Neural progenitor cell (in vitro differentiated cells): Measurements from ENCODE around the gene LRRC28. TPM values are rescaled to one million over a fixed set of nuclear protein-coding genes. Genes with fewer than 3 reads are reported as not detected.

Experiments
- DNase-seq: peaks from one replicate; pipeline ENCODE4 v3.0.0-alpha.2; 2016; ENCODE audit warnings: low spot score
- H2AFZ ChIP-seq: fragments of 200-600 bp; sonication (generic); replicated peaks from 2 replicates; pipeline ENCODE4 v1.6.1; 2016; ENCODE audit warnings: antibody characterized with exemption
- H3F3A ChIP-seq: fragments of 200-600 bp; sonication (generic); 2 replicates; pipeline ENCODE4 v1.6.1; 2016; ENCODE audit warnings: antibody characterized with exemption, low read depth
- H3K27ac ChIP-seq: fragments of 200-600 bp; sonication (generic); 2 replicates; pipeline ENCODE4 v1.5.1; 2016; ENCODE audit warnings: mild to moderate bottlenecking
- H3K27me3 ChIP-seq: fragments of 200-600 bp; sonication (generic); 2 replicates; pipeline ENCODE4 v1.6.1; 2016; ENCODE audit warnings: mild to moderate bottlenecking, moderate library complexity
- H3K36me3 ChIP-seq: fragments of 200-600 bp; sonication (generic); 2 replicates; pipeline ENCODE4 v1.5.1; 2016
- H3K4me1 ChIP-seq: fragments of 200-600 bp; sonication (generic); 2 replicates; pipeline ENCODE4 v1.6.1; 2016; ENCODE audit warnings: mixed run types
- H3K4me2 ChIP-seq: fragments of 200-600 bp; sonication (generic); 2 replicates; pipeline ENCODE4 v1.6.1; 2016
- H3K4me3 ChIP-seq: fragments of 200-600 bp; sonication (generic); 2 replicates; pipeline ENCODE4 v1.5.1; 2016
- H3K79me2 ChIP-seq: fragments of 200-600 bp; sonication (generic); 2 replicates; pipeline ENCODE4 v1.6.1; 2016; ENCODE audit warnings: low read depth
- H3K9ac ChIP-seq: fragments of 200-600 bp; sonication (generic); 2 replicates; pipeline ENCODE4 v1.6.1; 2016
- H3K9me3 ChIP-seq: fragments of 200-600 bp; sonication (generic); 2 replicates; pipeline ENCODE4 v1.5.1; 2016; ENCODE audit warnings: low read depth
- H4K20me1 ChIP-seq: fragments of 200-600 bp; sonication (generic); 2 replicates; pipeline ENCODE4 v1.6.1; 2016; ENCODE audit warnings: low read depth
- H3K27ac Mint-ChIP-seq: 3 replicates; pipeline ENCODE4 v1.8.0; 2021; ENCODE audit warnings: mixed read lengths
- H3K27me3 Mint-ChIP-seq: 2 replicates; pipeline ENCODE4 v1.8.0; 2022; ENCODE audit warnings: low read depth, mild to moderate bottlenecking, inconsistent platforms, moderate library complexity, mixed read lengths; ENCODE audit not compliant: insufficient read depth
- H3K36me3 Mint-ChIP-seq: 3 replicates; pipeline ENCODE4 v1.8.0; 2021; ENCODE audit warnings: mixed read lengths
- H3K4me1 Mint-ChIP-seq: 3 replicates; pipeline ENCODE4 v1.8.0; 2021; ENCODE audit warnings: mixed read lengths
- H3K4me3 Mint-ChIP-seq: 3 replicates; pipeline ENCODE4 v1.8.0; 2021; ENCODE audit warnings: mild to moderate bottlenecking, moderate library complexity, mixed read lengths
- H3K9me3 Mint-ChIP-seq: 3 replicates; pipeline ENCODE4 v1.8.0; 2020; ENCODE audit warnings: mixed read lengths
- EZH2 ChIP-seq: fragments of 200-600 bp; sonication (generic); IDR thresholded peaks from 2 replicates; pipeline ENCODE4 v1.6.1; 2017; ENCODE audit warnings: antibody characterized with exemption, mild to moderate bottlenecking, moderate library complexity
- EZH2phosphoT487 ChIP-seq: fragments of 200-600 bp; sonication (generic); IDR thresholded peaks from 2 replicates; pipeline ENCODE4 v1.6.1; 2017; ENCODE audit warnings: antibody characterized with exemption
- total RNA-seq: library from RNA; depleted of rRNA; stranded (reverse); fragments of >200 nt; gene quantifications from 2 replicates; pipeline ENCODE4 v1.2.3, GENCODE V29; 2015; ENCODE audit warnings: low replicate concordance
- TF ChIP-seq, protein P1 (sequence below): fragments of 200-600 bp; sonication (generic); IDR thresholded peaks from 2 replicates; pipeline ENCODE4 v1.5.1; 2017; ENCODE audit warnings: antibody characterized with exemption, mild to moderate bottlenecking

The LRRC28 gene
- total RNA-seq, 1 donor from 2014 or later: 34.5 TPM

DNA sequence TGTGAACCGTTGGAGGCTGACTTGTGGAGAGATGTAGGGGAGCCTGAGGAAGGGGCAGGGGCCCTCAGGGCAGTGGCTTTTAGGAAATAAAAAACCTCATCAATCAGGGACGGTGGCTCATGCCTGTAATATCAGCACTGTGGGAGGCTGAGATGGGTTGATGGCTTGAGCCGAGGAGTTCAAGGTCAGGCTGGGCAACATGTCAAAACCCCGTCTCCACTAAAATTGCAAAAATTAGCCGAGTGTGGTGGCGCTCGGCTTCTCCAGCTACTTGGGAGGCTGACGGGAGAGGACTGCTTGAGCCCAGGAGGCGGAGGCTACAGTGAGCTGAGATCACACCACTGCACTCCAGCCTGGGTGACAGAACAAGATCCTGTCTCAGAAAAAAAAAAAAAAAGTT, 9.5 kb upstream of the LRRC28 start:
- no peak overlapping the region for H3K4me3 Mint-ChIP-seq
- Histone ChIP-seq H2AFZ (no peak overlapping the region), H3K4me3 (no peak overlapping the region), H3F3A (no peaks in the 10 kb centered on the region), H4K20me1 (no peaks in the 10 kb centered on the region), H3K4me1 (no peaks in the 10 kb centered on the region), H3K36me3 (no peaks in the 10 kb centered on the region), H3K4me2 (no peak overlapping the region), H3K9me3 (no peaks in the 10 kb centered on the region), H3K27ac (no peak overlapping the region), H3K79me2 (peaks cover under 1% of the 10 kb centered on the region), H3K9ac (no peak overlapping the region), H3K27me3 (no peaks in the 10 kb centered on the region)
- H3K36me3 Mint-ChIP-seq: peaks cover 6% of the 10 kb centered on the region
- H3K9me3 Mint-ChIP-seq: no peaks in the 10 kb centered on the region
- no peak for DNase-seq
- no peak for TF ChIP-seq EZH2
- TF ChIP-seq EZH2phosphoT487: no peak
- TF ChIP-seq, protein P1, sequence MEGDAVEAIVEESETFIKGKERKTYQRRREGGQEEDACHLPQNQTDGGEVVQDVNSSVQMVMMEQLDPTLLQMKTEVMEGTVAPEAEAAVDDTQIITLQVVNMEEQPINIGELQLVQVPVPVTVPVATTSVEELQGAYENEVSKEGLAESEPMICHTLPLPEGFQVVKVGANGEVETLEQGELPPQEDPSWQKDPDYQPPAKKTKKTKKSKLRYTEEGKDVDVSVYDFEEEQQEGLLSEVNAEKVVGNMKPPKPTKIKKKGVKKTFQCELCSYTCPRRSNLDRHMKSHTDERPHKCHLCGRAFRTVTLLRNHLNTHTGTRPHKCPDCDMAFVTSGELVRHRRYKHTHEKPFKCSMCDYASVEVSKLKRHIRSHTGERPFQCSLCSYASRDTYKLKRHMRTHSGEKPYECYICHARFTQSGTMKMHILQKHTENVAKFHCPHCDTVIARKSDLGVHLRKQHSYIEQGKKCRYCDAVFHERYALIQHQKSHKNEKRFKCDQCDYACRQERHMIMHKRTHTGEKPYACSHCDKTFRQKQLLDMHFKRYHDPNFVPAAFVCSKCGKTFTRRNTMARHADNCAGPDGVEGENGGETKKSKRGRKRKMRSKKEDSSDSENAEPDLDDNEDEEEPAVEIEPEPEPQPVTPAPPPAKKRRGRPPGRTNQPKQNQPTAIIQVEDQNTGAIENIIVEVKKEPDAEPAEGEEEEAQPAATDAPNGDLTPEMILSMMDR: no peak
- no peak overlapping the region for H3K27ac Mint-ChIP-seq
- no peaks in the 10 kb centered on the region for H3K27me3 Mint-ChIP-seq
- no peaks in the 10 kb centered on the region for H3K4me1 Mint-ChIP-seq

DNA sequence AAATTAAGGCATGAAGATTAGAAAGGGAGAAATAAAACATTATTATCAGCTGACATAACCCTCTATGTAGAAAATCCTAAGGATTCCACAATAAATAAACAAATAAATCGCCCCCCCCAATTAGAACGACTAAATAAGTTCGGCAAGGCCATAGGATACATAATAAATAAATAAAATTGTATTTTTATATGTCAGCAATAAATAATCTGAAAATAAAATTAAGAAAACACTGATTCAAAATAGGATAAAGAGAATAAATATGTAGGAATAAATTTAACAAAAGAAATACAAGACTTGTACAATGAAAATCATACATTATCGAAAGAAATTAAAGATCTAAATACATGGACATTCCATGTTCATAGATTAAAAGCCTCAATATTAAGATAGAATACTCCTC, 7.0 kb upstream of the LRRC28 start:
- no peak overlapping the region for H3K9ac ChIP-seq
- H3K79me2 ChIP-seq: peaks cover 25% of the 10 kb centered on the region
- no peak overlapping the region for H3K27ac Mint-ChIP-seq
- no peaks in the 10 kb centered on the region for H3K27me3 Mint-ChIP-seq
- H4K20me1 ChIP-seq: no peaks in the 10 kb centered on the region
- H3K4me1 ChIP-seq: peaks cover 11% of the 10 kb centered on the region
- DNase-seq: no peak
- H3K27me3 ChIP-seq: no peaks in the 10 kb centered on the region
- H3K36me3 Mint-ChIP-seq: peaks cover 3% of the 10 kb centered on the region
- H3K4me1 Mint-ChIP-seq: peaks cover 5% of the 10 kb centered on the region
- H3F3A ChIP-seq: no peaks in the 10 kb centered on the region
- H3K9me3 Mint-ChIP-seq: no peaks in the 10 kb centered on the region
- no peaks in the 10 kb centered on the region for H3K36me3 ChIP-seq
- H3K4me3 ChIP-seq: no peak overlapping the region
- TF ChIP-seq EZH2phosphoT487 (no peak), EZH2 (no peak)
- TF ChIP-seq, protein P1: no peak
- no peak overlapping the region for H3K4me3 Mint-ChIP-seq
- H2AFZ ChIP-seq: no peak overlapping the region
- no peak overlapping the region for H3K4me2 ChIP-seq
- H3K9me3 ChIP-seq: no peaks in the 10 kb centered on the region
- no peak overlapping the region for H3K27ac ChIP-seq

DNA sequence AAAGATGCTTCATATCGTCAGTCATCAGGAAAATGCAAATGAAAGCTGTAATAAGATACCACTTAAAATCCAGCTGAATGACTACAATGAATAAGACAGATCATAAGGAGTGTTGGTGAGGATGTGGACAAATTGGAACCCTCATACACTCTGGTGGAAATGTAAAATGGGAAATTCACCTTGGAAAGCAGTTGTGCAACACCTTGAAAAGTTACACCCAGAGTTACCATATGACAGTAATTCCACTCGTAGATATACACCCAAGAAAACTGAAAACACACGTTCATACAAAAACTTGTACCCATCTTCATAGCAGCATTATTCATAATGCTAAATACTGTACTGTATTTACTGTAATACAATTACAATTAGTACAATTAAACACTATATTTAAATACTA, 4.2 kb upstream of the LRRC28 start:
- TF ChIP-seq EZH2 (no peak), EZH2phosphoT487 (no peak)
- TF ChIP-seq, protein P1: no peak
- Histone ChIP-seq H3K36me3 (no peaks in the 10 kb centered on the region), H3K4me3 (no peak overlapping the region), H3K9ac (no peak overlapping the region), H3F3A (peaks cover 9% of the 10 kb centered on the region), H3K27ac (no peak overlapping the region), H2AFZ (no peak overlapping the region), H3K4me2 (no peak overlapping the region), H3K79me2 (peaks cover 32% of the 10 kb centered on the region), H3K27me3 (peaks cover 3% of the 10 kb centered on the region), H3K4me1 (peaks cover 15% of the 10 kb centered on the region), H3K9me3 (no peaks in the 10 kb centered on the region), H4K20me1 (no peaks in the 10 kb centered on the region)
- Mint-ChIP-seq H3K36me3 (no peaks in the 10 kb centered on the region), H3K4me1 (peaks cover 10% of the 10 kb centered on the region), H3K27me3 (no peaks in the 10 kb centered on the region), H3K27ac (no peak overlapping the region), H3K9me3 (no peaks in the 10 kb centered on the region), H3K4me3 (peak overlapping the region; percentile 10)
- DNase-seq: no peak
